K562 (cell line): Measurements from ENCODE around the gene PDIA5. TPM values are rescaled to one million over a fixed set of nuclear protein-coding genes. Genes with fewer than 3 reads are reported as not detected.

Source experiments
- ATAC-seq: fragments of 200-7000 bp; cut with Tn5 transposase; 3 replicates; pipeline ENCODE4 v1.9.1; 2020; ENCODE audit warnings: moderate library complexity
- BruUV-seq: library from RNA; stranded (reverse); fragments of 400-500 nt; replicated peaks from 2 replicates; lab custom pipeline; 2021; lab: Mats Ljungman, UMichigan
- CTCF ChIA-PET: fragments of 300-600 bp; formaldehyde crosslinking; extraction: SDS; loops from one replicate; lab custom pipeline; 2021; ENCODE audit warnings: low intra/inter-chr PET ratio; lab: Yijun Ruan, JAX
- POLR2A ChIA-PET: fragments of 300-600, 350-650 bp; sonication (Branson Sonifier 250); formaldehyde crosslinking; extraction: SDS; loops from one replicate; lab custom pipeline; 2021; ENCODE audit warnings: antibody characterized with exemption, inconsistent platforms; lab: Yijun Ruan, JAX
- DNase-seq, 4 experiments: peaks; one replicate each; pipeline versions ENCODE4 v3.0.0 to v3.0.0-alpha.2; 2011 to 2018; ENCODE audit warnings: low spot score in 3 of 4, mixed read lengths in 3 of 4; ENCODE audit errors: extremely low read depth in 1 of 4
- FAIRE-seq: peaks from 2 replicates; lab custom pipeline; 2011; peaks lifted over from hg19 to GRCh38; lab: Jason Lieb, UNC
- H2AFZ ChIP-seq: 2 replicates; pipeline ENCODE4 v1.6.0; 2011; ENCODE audit warnings: low read depth, low read length, control low read depth, inconsistent platforms
- H3K27ac ChIP-seq: fragments of 200-600 bp; 3 replicates; pipeline ENCODE4 v1.8.0; 2011; ENCODE audit warnings: low read depth, mild to moderate bottlenecking, control low read depth, inconsistent platforms, low read length, moderate library complexity, mixed read lengths; ENCODE audit errors: extremely low read depth
- H3K27me3 ChIP-seq, 2 experiments: fragments of 300-600 bp in 1 of 2; 2 replicates in 1 of 2; 3 replicates in 1 of 2; pipeline versions ENCODE4 v1.6.0 to v1.8.0; 2011; ENCODE audit warnings: inconsistent platforms in 2 of 2, low read length in 2 of 2, mild to moderate bottlenecking in 1 of 2, mixed read lengths in 1 of 2, moderate library complexity in 1 of 2; ENCODE audit not compliant: control insufficient read depth in 2 of 2, insufficient read depth in 2 of 2
- H3K36me3 ChIP-seq: fragments of 300-600 bp; 3 replicates; pipeline ENCODE4 v1.8.0; 2011; ENCODE audit warnings: mild to moderate bottlenecking, low read length, inconsistent platforms; ENCODE audit not compliant: control insufficient read depth, insufficient read depth
- H3K4me1 ChIP-seq, 2 experiments: fragments of 200-600 bp in 1 of 2; replicated peaks in 1 of 2; 2 replicates in 1 of 2; 3 replicates in 1 of 2; pipeline versions ENCODE4 v1.5.1 to v1.8.0; 2011; ENCODE audit warnings: inconsistent platforms in 2 of 2, low read length in 2 of 2, mild to moderate bottlenecking in 1 of 2, mixed read lengths in 1 of 2, moderate library complexity in 1 of 2; ENCODE audit not compliant: control insufficient read depth in 2 of 2, insufficient read depth in 2 of 2
- H3K4me2 ChIP-seq: 2 replicates; pipeline ENCODE4 v1.6.1; 2011; ENCODE audit warnings: low read length, control low read depth, inconsistent platforms, mixed read lengths; ENCODE audit not compliant: insufficient read depth
- H3K4me3 ChIP-seq: fragments of 200-600 bp; sonication (generic), shearing (Covaris generic); 2 replicates; pipeline ENCODE4 v1.5.1; 2016; ENCODE audit warnings: control low read depth, inconsistent platforms
- H3K79me2 ChIP-seq: fragments of 200-600 bp; 3 replicates; pipeline ENCODE4 v1.8.0; 2011; ENCODE audit warnings: low read length, inconsistent platforms; ENCODE audit not compliant: control insufficient read depth, insufficient read depth
- H3K9ac ChIP-seq, 2 experiments: 2 replicates each; pipeline versions ENCODE4 v1.6.0 to v1.6.1; 2011; ENCODE audit warnings: low read depth in 2 of 2, low read length in 2 of 2, control low read depth in 1 of 2, inconsistent platforms in 1 of 2, mild to moderate bottlenecking in 1 of 2, mixed read lengths in 1 of 2; ENCODE audit not compliant: insufficient read depth in 1 of 2
- H3K9me1 ChIP-seq: one replicate; pipeline ENCODE4 v1.6.0; 2011; ENCODE audit warnings: inconsistent platforms, mild to moderate bottlenecking, low read length, moderate library complexity; ENCODE audit not compliant: control insufficient read depth, insufficient read depth
- H3K9me3 ChIP-seq: replicated peaks from 2 replicates; pipeline ENCODE4 v1.5.1; 2011; ENCODE audit warnings: low read depth, low read length, inconsistent platforms; ENCODE audit not compliant: control insufficient read depth, insufficient read depth
- H4K20me1 ChIP-seq: replicated peaks from 2 replicates; pipeline ENCODE4 v1.6.1; 2011; ENCODE audit warnings: low read length, inconsistent platforms, mixed read lengths; ENCODE audit not compliant: control insufficient read depth, insufficient read depth
- CBFA2T3 ChIP-seq: fragments of 450-650 bp; IDR thresholded peaks from 2 replicates; pipeline ENCODE4 v1.6.1; 2017
- CBX5 ChIP-seq: IDR thresholded peaks from 2 replicates; pipeline ENCODE4 v1.6.1; 2014; ENCODE audit warnings: low read depth, borderline replicate concordance
- E2F6 ChIP-seq, 2 experiments: IDR thresholded peaks; 2 replicates each; pipeline ENCODE4 v1.6.1; 2011; ENCODE audit warnings: borderline replicate concordance in 1 of 2, control low read depth in 1 of 2, low read depth in 1 of 2, low read length in 1 of 2, mild to moderate bottlenecking in 1 of 2, mixed read lengths in 1 of 2, moderate library complexity in 1 of 2; ENCODE audit not compliant: insufficient read depth in 1 of 2, insufficient read length in 1 of 2, poor library complexity in 1 of 2, severe bottlenecking in 1 of 2; ENCODE audit errors: extremely low read depth in 1 of 2
- ETS1 ChIP-seq: conservative IDR thresholded peaks from 2 replicates; pipeline ENCODE4 v1.6.1; 2011; ENCODE audit warnings: low read depth, mild to moderate bottlenecking, low read length; ENCODE audit not compliant: control insufficient read depth
- ID3 ChIP-seq, 2 experiments: fragments of 250-450 bp in 1 of 2; fragments of 450-650 bp in 1 of 2; sonication (Bioruptor Pico) in 1 of 2; IDR thresholded peaks; 2 replicates each; pipeline versions ENCODE4 v1.6.1 to v1.8.0; 2016 to 2021; ENCODE audit warnings: mild to moderate bottlenecking in 2 of 2, moderate library complexity in 2 of 2, missing compliant biosample characterization in 1 of 2, missing genetic modification characterization in 1 of 2
- NONO ChIP-seq, 2 experiments: fragments of 200-400 bp in 1 of 2; fragments of 450-650 bp in 1 of 2; formaldehyde crosslinking in 1 of 2; IDR thresholded peaks; 2 replicates each; pipeline ENCODE4 v1.6.1; 2017; ENCODE audit warnings: low read depth in 2 of 2, mild to moderate bottlenecking in 2 of 2, moderate library complexity in 2 of 2, low read length in 1 of 2
- RBBP5 ChIP-seq: fragments of 200-600 bp; sonication (generic); IDR thresholded peaks from 2 replicates; pipeline ENCODE4 v1.6.1; 2012; ENCODE audit warnings: borderline replicate concordance, mild to moderate bottlenecking, low read length, control low read depth, inconsistent platforms; ENCODE audit not compliant: insufficient read depth, poor library complexity, severe bottlenecking
- TCF3 ChIP-seq: sonication (generic); formaldehyde crosslinking; IDR thresholded peaks from 2 replicates; pipeline ENCODE4 v1.4.0; 2020; ENCODE audit warnings: mild to moderate bottlenecking, missing genetic modification reagents
- THRA ChIP-seq: fragments of 450-650 bp; IDR thresholded peaks from 2 replicates; pipeline ENCODE4 v1.6.1; 2017; ENCODE audit warnings: mild to moderate bottlenecking, moderate library complexity
- THRAP3 ChIP-seq: fragments of 450-650 bp; IDR thresholded peaks from 2 replicates; pipeline ENCODE4 v1.6.1; 2016; ENCODE audit warnings: mild to moderate bottlenecking, inconsistent platforms, borderline replicate concordance
- ZFP36 ChIP-seq: fragments of 150-350 bp; IDR thresholded peaks from 2 replicates; pipeline ENCODE4 v1.6.1; 2018; ENCODE audit warnings: low read length, low read depth; ENCODE audit not compliant: partially characterized antibody
- ZNF586 ChIP-seq: fragments of 450-650 bp; formaldehyde crosslinking; conservative IDR thresholded peaks from 2 replicates; pipeline ENCODE4 v1.4.0; 2020; ENCODE audit warnings: mild to moderate bottlenecking, moderate library complexity
- ZNF639 ChIP-seq, 2 experiments: fragments of 200-800 bp in 1 of 2; sonication (Bioruptor generic) in 1 of 2; sonication (generic) in 1 of 2; formaldehyde crosslinking in 1 of 2; IDR thresholded peaks in 1 of 2; conservative IDR thresholded peaks in 1 of 2; 2 replicates each; pipeline versions ENCODE4 v1.5.0 to v1.6.1; 2016 to 2020; ENCODE audit warnings: missing compliant biosample characterization in 1 of 2, missing genetic modification characterization in 1 of 2, missing genetic modification reagents in 1 of 2
- WGBS: fragments of 100-300 bp; shearing (Covaris generic); methylation state at CpG from one replicate; pipeline ENCODE4 v1.1.6; 2016; ENCODE audit warnings: low coverage, mixed read lengths; ENCODE audit not compliant: insufficient coverage; ENCODE audit errors: missing lambda C conversion rate; 5-methylcytosine and 5-hydroxymethylcytosine counted together
- in situ Hi-C: fragments of 300-500 bp; cut with MboI; formaldehyde crosslinking; loops from 4 replicates; pipeline ENCODE4 v1.15.0; 2018; ENCODE audit warnings: inconsistent platforms, mixed read lengths
- intact Hi-C: fragments of 100-400 bp; cut with micrococcal nuclease; formaldehyde crosslinking; loops from 2 replicates; pipeline ENCODE4 v1.14.2; 2022
- polyA plus RNA-seq, 8 experiments: library from polyadenylated mRNA; depleted of rRNA in 4 of 8; stranded (reverse) in 5 of 8; unstranded in 3 of 8; fragments of >200 nt; fragmentation: Nextera tagmentation in 2 of 8; fragmentation: Illumina TruSeq in 1 of 8; extraction: Ambion mirVana in 2 of 8; extraction: Trizol in 1 of 8; gene quantifications; 2 replicates each; pipeline versions ENCODE4 v1.2.1 to v1.2.3, GENCODE V29; 2011 to 2014; ENCODE audit warnings: inconsistent platforms in 1 of 8, missing spikeins in 1 of 8
- total RNA-seq, 7 experiments: library from RNA; depleted of rRNA in 6 of 7; stranded (reverse); fragments of >200 nt in 6 of 7; fragmentation: Illumina TruSeq in 2 of 7; extraction: Trizol in 2 of 7; gene quantifications; 2 replicates each; pipeline versions ENCODE4 v1.2.1 to v1.2.3, GENCODE V29; 2011 to 2021; ENCODE audit warnings: low replicate concordance in 1 of 7

The PDIA5 gene
- total and polyA plus RNA-seq, 9 of the 15 experiments (the other 6 are each of a cell fraction or from before 2014, with no cell fraction given): 3.4 to 31.8 (median 19.6) TPM

- Histone ChIP-seq H3K9ac (no peak overlapping the region), H3K9me3 (no peaks in the 10 kb centered on the region), H3K4me1 (no peaks in the 10 kb centered on the region; a peak in 1 of 5 replicates), H3K4me2 (no peak overlapping the region), H3K27ac (no peak overlapping the region), H3K4me3 (no peak overlapping the region), H2AFZ (no peak overlapping the region), H3K9me1 (no peaks in the 10 kb centered on the region), H3K36me3 (peaks cover 66% of the 10 kb centered on the region; the same call in 2 of the 3 replicates), H3K79me2 (no peaks in the 10 kb centered on the region), H3K27me3 (no peaks in the 10 kb centered on the region), H4K20me1 (no peaks in the 10 kb centered on the region)
- no peak for ATAC-seq
- no peak for DNase-seq
- in situ Hi-C loops: no loop called here
- BruUV-seq: no TSS peak
- intact Hi-C loops: no loop called here
- FAIRE-seq: no peak
- ChIA-PET CTCF (no interaction called here), POLR2A (interaction anchor here (0.6 to 0.8 kb wide), 3 partner anchors 11 to 130 kb away, joined by 3 read pairs; no protein-coding TSS in a partner anchor)
- 78% methylated on average over 9 of the region's 10 CpGs for WGBS
- no peak for TF ChIP-seq THRA
- TF ChIP-seq RBBP5: no peak
- no peak for TF ChIP-seq ZNF639 (CRISPR knock-in tag; conservative IDR thresholded peaks at IDR 0.05 in 1 of 2, IDR thresholded peaks at IDR 0.05 in 1 of 2)
- no peak for TF ChIP-seq E2F6 (IDR thresholded peaks at IDR 0.05; ENCODE audit: borderline replicate concordance in 1 of 2, extremely low read depth in 1 of 2, insufficient read depth in 1 of 2, insufficient read length in 1 of 2, low read depth in 1 of 2, low read length in 1 of 2, poor library complexity in 1 of 2, severe bottlenecking in 1 of 2)
- TF ChIP-seq TCF3 (CRISPR knock-in tag): no peak
- TF ChIP-seq ETS1: no peak
- no peak for TF ChIP-seq ZNF586 (CRISPR knock-in tag)
- no peak for TF ChIP-seq THRAP3
- no peak for TF ChIP-seq CBX5
- TF ChIP-seq ID3 (CRISPR knock-in tag; IDR thresholded peaks at IDR 0.05): no peak
- TF ChIP-seq ID3 (tag; IDR thresholded peaks at IDR 0.05): no peak
- TF ChIP-seq ZFP36: no peak
- TF ChIP-seq NONO (IDR thresholded peaks at IDR 0.05; ENCODE audit: low read depth in 2 of 2, low read length in 1 of 2): no peak
- TF ChIP-seq CBFA2T3: no peak
Observed at GRCh38 chr3:123143669-123144411, 77.0 kb downstream of the PDIA5 start.
